Thoracic aorta (tissue), 2 donors: ENCODE results near the gene RAB11FIP2. TPM values are rescaled to one million over a fixed set of nuclear protein-coding genes. Genes with fewer than 3 reads are reported as not detected.

Source experiments
- ATAC-seq: fragments of 150-250 bp; one replicate; pipeline ENCODE4 v1.8.0; 2017; ENCODE audit warnings: low read depth; ENCODE audit not compliant: insufficient number of reproducible peaks, low FRiP score
- DNase-seq: peaks from one replicate; pipeline ENCODE4 v3.0.0-alpha.2; 2020; ENCODE audit warnings: low spot score
- H3K27ac ChIP-seq, 2 donors: fragments of 200-600 bp; sonication (generic); 1 replicate in 1 of 2; 2 replicates in 1 of 2; pipeline ENCODE4 v1.5.1; 2016; ENCODE audit warnings: mild to moderate bottlenecking in 2 of 2, moderate library complexity in 2 of 2
- H3K27me3 ChIP-seq: fragments of 200-600 bp; sonication (generic); replicated peaks from 2 replicates; pipeline ENCODE4 v1.6.0; 2016; ENCODE audit warnings: mild to moderate bottlenecking; ENCODE audit not compliant: insufficient read depth
- H3K36me3 ChIP-seq: fragments of 200-600 bp; sonication (generic); one replicate; pipeline ENCODE4 v1.5.1; 2016
- H3K4me1 ChIP-seq, 2 donors: fragments of 200-600 bp; sonication (generic); 1 replicate in 1 of 2; 2 replicates in 1 of 2; pipeline versions ENCODE4 v1.5.1 to v1.6.0; 2016; ENCODE audit warnings: low read depth in 2 of 2, mild to moderate bottlenecking in 1 of 2; ENCODE audit not compliant: control insufficient read depth in 1 of 2
- H3K4me3 ChIP-seq: fragments of 200-600 bp; sonication (generic); 2 replicates; pipeline ENCODE4 v1.5.1; 2016; ENCODE audit warnings: mild to moderate bottlenecking
- H3K9me3 ChIP-seq: fragments of 200-600 bp; sonication (generic); 2 replicates; pipeline ENCODE4 v1.5.1; 2016
- CTCF ChIP-seq: fragments of 200-600 bp; sonication (generic); IDR thresholded peaks from one replicate; pipeline ENCODE4 v1.5.1; 2019; ENCODE audit warnings: antibody characterized with exemption
- total RNA-seq, 2 donors: library from RNA; depleted of rRNA; stranded (reverse); fragments of >200 nt; gene quantifications; one replicate each; pipeline versions ENCODE4 v1.1.0 to v1.2.3, GENCODE V29; 2016

RAB11FIP2 gene
- total RNA-seq, 2 donors from 2014 or later = 17.9 to 46.6 TPM

- ATAC-seq (no peak), DNase-seq (no peak)
- no peak for TF ChIP-seq CTCF
- Histone ChIP-seq H3K4me3 (no peak overlapping the region), H3K9me3 (no peaks in the 10 kb centered on the region), H3K4me1 (peaks cover 11 to 39% of the 10 kb centered on the region in 2 donors), H3K27me3 (no peaks in the 10 kb centered on the region), H3K36me3 (no peaks in the 10 kb centered on the region), H3K27ac (no peak overlapping the region)
Observed at GRCh38 chr10:118034791-118035261, 11.9 kb downstream of the RAB11FIP2 start.

DNA sequence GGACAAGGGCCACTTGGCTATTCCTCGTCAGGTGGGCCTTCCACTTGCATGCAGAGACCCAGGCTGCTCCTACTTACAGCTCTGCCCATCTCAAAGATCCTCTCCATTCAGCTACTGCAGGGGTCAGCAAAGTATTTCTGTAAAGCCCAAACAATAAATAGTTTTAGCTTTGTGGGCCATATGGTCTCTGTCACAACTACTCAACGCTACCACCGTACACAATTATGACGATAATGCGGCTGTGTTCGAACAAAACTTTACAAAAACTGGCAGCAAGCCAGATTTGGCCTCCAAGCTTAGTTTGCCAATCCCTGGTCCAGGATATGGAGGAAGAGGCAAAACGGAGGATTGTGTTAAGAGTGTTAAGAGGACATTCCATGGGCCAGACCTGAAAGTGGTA lies 12.8 kb downstream of the RAB11FIP2 start:
- ATAC-seq = no peak
- Histone ChIP-seq H3K4me1 (peaks cover 11 to 30% of the 10 kb centered on the region in 2 donors), H3K36me3 (no peaks in the 10 kb centered on the region), H3K4me3 (no peak overlapping the region), H3K27me3 (no peaks in the 10 kb centered on the region), H3K27ac (no peak overlapping the region), H3K9me3 (no peaks in the 10 kb centered on the region)
- no peak for DNase-seq
- TF ChIP-seq CTCF = no peak

DNA sequence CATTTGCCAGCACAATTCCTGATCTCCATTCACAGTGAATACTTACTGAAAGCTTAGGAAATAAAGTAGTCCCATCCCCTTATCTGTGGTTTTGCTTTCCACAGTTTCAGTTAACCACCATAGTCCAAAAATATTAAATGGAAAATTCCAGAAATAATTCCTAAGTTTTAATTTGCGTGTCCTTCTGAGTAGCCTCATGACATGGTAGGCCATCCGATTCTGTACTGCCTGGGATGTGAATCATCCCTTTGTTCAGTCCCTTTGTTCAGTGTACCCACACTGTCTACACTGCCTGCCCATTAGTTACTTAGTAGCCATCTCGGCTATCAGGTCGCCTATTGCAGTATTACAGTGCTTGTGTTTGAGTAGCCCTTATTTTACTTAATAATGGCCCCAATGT lies 14.2 kb downstream of the RAB11FIP2 start:
- Histone ChIP-seq H3K4me1 (peaks cover 11 to 30% of the 10 kb centered on the region in 2 donors), H3K27ac (no peak overlapping the region), H3K36me3 (no peaks in the 10 kb centered on the region), H3K9me3 (no peaks in the 10 kb centered on the region), H3K4me3 (no peak overlapping the region), H3K27me3 (no peaks in the 10 kb centered on the region)
- DNase-seq (no peak), ATAC-seq (no peak)
- TF ChIP-seq CTCF = no peak

- ATAC-seq (no peak), DNase-seq (no peak)
- Histone ChIP-seq H3K27me3 (no peaks in the 10 kb centered on the region), H3K4me3 (no peak overlapping the region), H3K36me3 (no peaks in the 10 kb centered on the region), H3K27ac (no peak overlapping the region), H3K9me3 (no peaks in the 10 kb centered on the region), H3K4me1 (peaks cover 10 to 25% of the 10 kb centered on the region in 2 donors)
- no peak for TF ChIP-seq CTCF
Observed at GRCh38 chr10:118031351-118032075, 15.2 kb downstream of the RAB11FIP2 start.

DNA sequence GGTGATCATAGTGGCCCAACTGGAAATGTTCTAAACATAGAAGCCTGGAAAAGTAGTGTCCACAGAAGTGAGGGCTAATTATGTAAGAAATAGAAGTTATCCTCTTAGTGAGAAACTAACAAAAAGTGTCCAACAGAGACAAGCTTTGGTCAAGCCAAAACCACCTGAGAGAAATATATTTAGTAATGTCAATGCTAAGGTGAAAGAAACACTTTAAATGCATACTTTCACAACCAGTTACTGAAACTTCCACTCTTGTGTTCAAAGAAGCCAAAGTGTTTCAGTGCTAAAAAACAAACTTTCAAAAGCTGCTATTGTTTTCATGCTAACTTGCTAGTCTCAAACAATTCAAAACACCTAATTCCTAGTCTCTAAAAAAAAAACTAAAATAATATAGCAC lies 18.1 kb downstream of the RAB11FIP2 start:
- no peaks in the 10 kb centered on the region for H3K9me3 ChIP-seq
- H3K4me3 ChIP-seq = no peak overlapping the region
- H3K36me3 ChIP-seq = no peaks in the 10 kb centered on the region
- H3K27ac ChIP-seq = no peak overlapping the region
- no peaks in the 10 kb centered on the region for H3K27me3 ChIP-seq
- no peak for ATAC-seq
- no peak for DNase-seq
- no peak for TF ChIP-seq CTCF
- H3K4me1 ChIP-seq = peaks cover 4 to 13% of the 10 kb centered on the region in 2 donors
